Right lung (tissue), 5 donors: ENCODE results near the gene FAM83C. TPM values are rescaled to one million over a fixed set of nuclear protein-coding genes. Genes with fewer than 3 reads are reported as not detected.

Experiments
- DNase-seq, 2 donors: peaks; one replicate each; pipeline ENCODE4 v3.0.0-alpha.2; 2013
- polyA plus RNA-seq, 5 donors: library from polyadenylated mRNA; unstranded; fragments of 120-200 nt; gene quantifications; one replicate each; pipeline versions ENCODE4 v1.2.1 to v1.2.3, GENCODE V29; 2013; ENCODE audit warnings: inconsistent platforms in 1 of 5, low replicate concordance in 1 of 5; ENCODE audit not compliant: insufficient read length in 5 of 5, insufficient read depth in 1 of 5

The FAM83C gene
- polyA plus RNA-seq, 5 donors = 0.05 TPM; not detected in 4

- DNase-seq = no peak
Measured at GRCh38 chr20:35238170-35238569, 54.1 kb downstream of the FAM83C start.

- no peak for DNase-seq
Measured at GRCh38 chr20:35237486-35237885, 54.7 kb downstream of the FAM83C start.

- DNase-seq = no peak
Measured at GRCh38 chr20:35235881-35236280, 56.3 kb downstream of the FAM83C start.

Other genes with a start within 250 kb of the FAM83C start
- 10 to 100 TPM; 60.6 to 69.3 (median 64.9) TPM for gene TRPC4AP, start 199.6 kb downstream of the FAM83C start, polyA plus RNA-seq
- 10 to 100 TPM; 16.6 to 23.3 (median 19.0) TPM for gene EDEM2, start 145.1 kb downstream of the FAM83C start, polyA plus RNA-seq
- 10 to 100 TPM; 35.1 to 61.7 (median 39.9) TPM for gene PROCR, start 120.4 kb downstream of the FAM83C start, polyA plus RNA-seq
- 1 to 10 TPM; 1.0 to 2.3 (median 1.6) TPM for gene MMP24, start 65.7 kb downstream of the FAM83C start, polyA plus RNA-seq
- gene MMP24OS, start 14.3 kb downstream of the FAM83C start, polyA plus RNA-seq = 10 to 100 TPM; 28.2 to 50.9 (median 37.7) TPM
- 100 to 1,000 TPM in 2 of 5 donors, 10 to 100 TPM in 3; 90.8 to 128 (median 98.9) TPM for gene EIF6, start 7.7 kb downstream of the FAM83C start, polyA plus RNA-seq
- 10 to 100 TPM; 52.7 to 61.4 (median 55.0) TPM for gene UQCC1, start 119.5 kb upstream of the FAM83C start, polyA plus RNA-seq
- under 1 TPM; 0.50 to 0.94 (median 0.72) TPM for gene GDF5, start 145.8 kb upstream of the FAM83C start, polyA plus RNA-seq
- gene CEP250, start 163.2 kb upstream of the FAM83C start, polyA plus RNA-seq = 10 to 100 TPM; 49.0 to 68.7 (median 63.3) TPM
- gene C20orf173, start 237.2 kb upstream of the FAM83C start, polyA plus RNA-seq = not detected
- gene ERGIC3, start 249.7 kb upstream of the FAM83C start, polyA plus RNA-seq = 100 to 1,000 TPM; 300 to 394 (median 370) TPM